Upper lobe of left lung (tissue), 6 donors: ENCODE results near the gene FOXC2. TPM values are rescaled to one million over a fixed set of nuclear protein-coding genes. Genes with fewer than 3 reads are reported as not detected.

Experiments
- ATAC-seq, 2 donors: fragments of 200-7000 bp; cut with Tn5 transposase; one replicate each; pipeline ENCODE4 v1.9.1; 2022; ENCODE audit warnings: mild to moderate bottlenecking in 2 of 2, moderate library complexity in 2 of 2; ENCODE audit not compliant: low FRiP score in 2 of 2
- DNase-seq, 2 donors: peaks; one replicate each; pipeline ENCODE4 v3.0.0-alpha.2; 2019 to 2020
- H3K27ac ChIP-seq, 4 donors: fragments of 200-600 bp; sonication (generic); one replicate each; pipeline ENCODE4 v1.5.1; 2016 to 2019
- H3K27me3 ChIP-seq, 4 donors: fragments of 200-600 bp; sonication (generic); one replicate each; pipeline ENCODE4 v1.5.1; 2017 to 2019
- H3K36me3 ChIP-seq, 4 donors: fragments of 200-600 bp; sonication (generic); one replicate each; pipeline ENCODE4 v1.5.1; 2016 to 2019
- H3K4me1 ChIP-seq, 4 donors: fragments of 200-600 bp; sonication (generic); one replicate each; pipeline ENCODE4 v1.5.1; 2018 to 2019
- H3K4me3 ChIP-seq, 4 donors: fragments of 200-600 bp; sonication (generic); one replicate each; pipeline ENCODE4 v1.5.1; 2017 to 2019; ENCODE audit warnings: mild to moderate bottlenecking in 2 of 4, moderate library complexity in 1 of 4
- H3K9me3 ChIP-seq, 4 donors: fragments of 200-600 bp; sonication (generic); one replicate each; pipeline ENCODE4 v1.5.1; 2018 to 2019
- CTCF ChIP-seq, 6 experiments: fragments of 450-650 bp in 4 of 6; fragments of 200-600 bp in 2 of 6; sonication (generic) in 2 of 6; IDR thresholded peaks; one replicate each; pipeline ENCODE4 v1.5.1; 2016 to 2019; ENCODE audit warnings: antibody characterized with exemption in 6 of 6
- EP300 ChIP-seq, 4 donors: sonication (generic); formaldehyde crosslinking; IDR thresholded peaks; one replicate each; pipeline ENCODE4 v1.5.1; 2017; ENCODE audit warnings: antibody characterized with exemption in 4 of 4, control low read depth in 2 of 4
- POLR2A ChIP-seq, 4 donors: fragments of 450-650 bp; IDR thresholded peaks; one replicate each; pipeline ENCODE4 v1.5.1; 2016 to 2017; ENCODE audit warnings: antibody characterized with exemption in 4 of 4, mild to moderate bottlenecking in 2 of 4
- POLR2AphosphoS5 ChIP-seq, 2 donors: sonication (generic); formaldehyde crosslinking; IDR thresholded peaks; one replicate each; pipeline ENCODE4 v1.5.1; 2017; ENCODE audit warnings: antibody characterized with exemption in 2 of 2
- WGBS, 2 donors: methylation state at CpG; one replicate each; pipeline ENCODE4 v1.1.5; 2017 to 2018; 5-methylcytosine and 5-hydroxymethylcytosine counted together
- total RNA-seq, 6 donors: library from RNA; depleted of rRNA in 4 of 6; stranded (reverse); fragments of >200 nt in 4 of 6; gene quantifications; one replicate each; pipeline versions ENCODE4 v1.1.0 to v1.2.1, GENCODE V29; 2016 to 2021
- donor health status: DM: no; HTN: no; CAD: no; lungs with moderate emphysema.
- donor health status: DM: no; HTN: yes; CAD: no; lungs with severe emphysema.

The FOXC2 gene
- total RNA-seq, 6 donors from 2014 or later = 0.39 to 1.9 (median 0.56) TPM; not detected in 2

GRCh38 chr16:86555704-86556075, 10.9 kb upstream of the FOXC2 start:
- no peaks in the 10 kb centered on the region for H3K27me3 ChIP-seq
- TF ChIP-seq POLR2A (IDR thresholded peaks at IDR 0.05) (no peak), EP300 (IDR thresholded peaks at IDR 0.05) (no peak), POLR2AphosphoS5 (IDR thresholded peaks at IDR 0.05) (no peak), CTCF (IDR thresholded peaks at IDR 0.05) (no peak)

GRCh38 chr16:86556576-86556975, 10.1 kb upstream of the FOXC2 start:
- DNase-seq = no peak
- TF ChIP-seq EP300 (IDR thresholded peaks at IDR 0.05) (no peak), CTCF (IDR thresholded peaks at IDR 0.05) (no peak), POLR2AphosphoS5 (IDR thresholded peaks at IDR 0.05) (no peak), POLR2A (IDR thresholded peaks at IDR 0.05) (no peak)
- peaks cover 0 to 7% (median 3%) of the 10 kb centered on the region in 4 donors for H3K36me3 ChIP-seq
- ATAC-seq = no peak
- H3K4me1 ChIP-seq = peaks cover 5 to 21% (median 13%) of the 10 kb centered on the region in 4 donors
- H3K27ac ChIP-seq = no peak overlapping the region
- no peaks in the 10 kb centered on the region for H3K27me3 ChIP-seq
- no peak overlapping the region for H3K4me3 ChIP-seq
- H3K9me3 ChIP-seq = no peaks in the 10 kb centered on the region
- WGBS, 2 donors = 62 to 69% methylated on average over 4 to 5 of the region's 5 CpGs

More at GRCh38 chr16:86555704-86556075, 10.9 kb upstream of the FOXC2 start:
- H3K4me1 ChIP-seq = peaks cover 5 to 21% (median 13%) of the 10 kb centered on the region in 4 donors
- peaks cover 0 to 16% (median 6%) of the 10 kb centered on the region in 4 donors for H3K36me3 ChIP-seq
- WGBS, 2 donors = 23 to 34% methylated on average over 12 to 17 of the region's 17 CpGs
- peak overlapping the region; percentile 84 to 98 (median 92) for H3K27ac ChIP-seq
- ATAC-seq (no peak), DNase-seq (no peak)
- H3K9me3 ChIP-seq = no peaks in the 10 kb centered on the region
- peak overlapping the region; percentile 56 to 96 (median 78) for H3K4me3 ChIP-seq

- Histone ChIP-seq H3K36me3 (no peaks in the 10 kb centered on the region), H3K27me3 (no peaks in the 10 kb centered on the region), H3K4me1 (peaks cover 5 to 21% (median 13%) of the 10 kb centered on the region in 4 donors), H3K4me3 (no peak overlapping the region), H3K27ac (no peak overlapping the region), H3K9me3 (no peaks in the 10 kb centered on the region)
- TF ChIP-seq EP300 (IDR thresholded peaks at IDR 0.05) = no peak
- TF ChIP-seq POLR2AphosphoS5 (IDR thresholded peaks at IDR 0.05) = no peak
- no peak for TF ChIP-seq POLR2A (IDR thresholded peaks at IDR 0.05)
- no peak for TF ChIP-seq CTCF (IDR thresholded peaks at IDR 0.05)
- WGBS, 2 donors = 75 to 83% methylated on average over 4 of the region's 4 CpGs
- ATAC-seq = no peak
- no peak for DNase-seq
These were observed 9.0 kb upstream of the FOXC2 start for GRCh38 chr16:86557587-86557986.

GRCh38 chr16:86558355-86559193, 8.1 kb upstream of the FOXC2 start:
- ATAC-seq (no peak), DNase-seq (peak in 1 of 2 donors; percentile 54)
- no peaks in the 10 kb centered on the region for H3K36me3 ChIP-seq
- no peak overlapping the region for H3K27ac ChIP-seq
- no peaks in the 10 kb centered on the region for H3K27me3 ChIP-seq
- H3K9me3 ChIP-seq = no peaks in the 10 kb centered on the region
- no peak overlapping the region for H3K4me3 ChIP-seq
- peaks cover 5 to 21% (median 14%) of the 10 kb centered on the region in 4 donors for H3K4me1 ChIP-seq
- no peak for TF ChIP-seq POLR2AphosphoS5 (IDR thresholded peaks at IDR 0.05)
- 62 to 68% methylated on average over 28 of the region's 28 CpGs for WGBS, 2 donors

GRCh38 chr16:86559802-86560305, 6.8 kb upstream of the FOXC2 start:
- no peak overlapping the region for H3K27ac ChIP-seq
- DNase-seq = peak in 1 of 2 donors; percentile 60
- ATAC-seq = no peak
- H3K4me1 ChIP-seq = peaks cover 9 to 19% (median 13%) of the 10 kb centered on the region in 4 donors
- no peaks in the 10 kb centered on the region for H3K36me3 ChIP-seq
- no peak overlapping the region for H3K4me3 ChIP-seq
- H3K27me3 ChIP-seq = peaks cover 0 to 10% (median 5%) of the 10 kb centered on the region in 4 donors
- H3K9me3 ChIP-seq = no peaks in the 10 kb centered on the region
- WGBS, 2 donors = 73 to 89% methylated on average over 5 to 9 of the region's 9 CpGs
- TF ChIP-seq POLR2AphosphoS5 (IDR thresholded peaks at IDR 0.05) (no peak), POLR2A (IDR thresholded peaks at IDR 0.05) (no peak), CTCF (IDR thresholded peaks at IDR 0.05) (no peak), EP300 (IDR thresholded peaks at IDR 0.05) (no peak)
